Thoracic aorta endothelial cell (primary cell): ENCODE measurements around the gene RRAGA. TPM values are rescaled to one million over a fixed set of nuclear protein-coding genes. Genes with fewer than 3 reads are reported as not detected.
A peak's percentile ranks its signal among the peaks of the same experiment; 100 is the strongest.

Experiments
- small RNA-seq: library from RNA; depleted of rRNA; stranded (forward); fragments of <200 nt; gene quantifications from one replicate; pipeline ENCODE3, GENCODE V24; 2012
- total RNA-seq: library from RNA; depleted of rRNA; stranded (reverse); fragments of >200 nt; gene quantifications from 2 replicates; pipeline ENCODE4 v1.2.3, GENCODE V29; 2012

RRAGA gene, protein sequence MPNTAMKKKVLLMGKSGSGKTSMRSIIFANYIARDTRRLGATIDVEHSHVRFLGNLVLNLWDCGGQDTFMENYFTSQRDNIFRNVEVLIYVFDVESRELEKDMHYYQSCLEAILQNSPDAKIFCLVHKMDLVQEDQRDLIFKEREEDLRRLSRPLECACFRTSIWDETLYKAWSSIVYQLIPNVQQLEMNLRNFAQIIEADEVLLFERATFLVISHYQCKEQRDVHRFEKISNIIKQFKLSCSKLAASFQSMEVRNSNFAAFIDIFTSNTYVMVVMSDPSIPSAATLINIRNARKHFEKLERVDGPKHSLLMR
- total RNA-seq, result 52.9 and 53.2 TPM in 2 replicates

GRCh38 chr9:19048966-19049916 lies at the start of gene RRAGA:
Gene RRAGA (plus strand): TSS chr9:19049427. CDS start chr9:19049660, 233 bp downstream.

GRCh38 chr9:19033015-19033414 lies 16.2 kb upstream of the RRAGA start, which contains the start of gene SAXO1:
Gene SAXO1 (minus strand): TSS chr9:19033209. CDS start chr9:19032908, 301 bp downstream.

Small RNA genes within 50 kb of the gene (small RNA-seq; reads per million reads assigned to genes)
- gene RF00019, result not detected
- gene RNU6-264P, result not detected
- 136 reads per million, percentile 99 among the genes with 10 or more reads in this experiment for gene SCARNA8

Other genes with a start within 250 kb of the RRAGA start
- under 0.01 TPM in 1 of 2 replicates, not detected in the other for gene SAXO1, start 16.2 kb upstream of the RRAGA start, total RNA-seq
- gene HAUS6, start 53.5 kb downstream of the RRAGA start, total RNA-seq, result 44.1 and 49.0 TPM in 2 replicates
- 49.5 and 49.8 TPM in 2 replicates for gene PLIN2, start 78.1 kb downstream of the RRAGA start, total RNA-seq
- 114 and 122 TPM in 2 replicates for gene DENND4C, start 181.3 kb downstream of the RRAGA start, total RNA-seq